Measurements from ENCODE around the gene ABCB1.

DNA sequence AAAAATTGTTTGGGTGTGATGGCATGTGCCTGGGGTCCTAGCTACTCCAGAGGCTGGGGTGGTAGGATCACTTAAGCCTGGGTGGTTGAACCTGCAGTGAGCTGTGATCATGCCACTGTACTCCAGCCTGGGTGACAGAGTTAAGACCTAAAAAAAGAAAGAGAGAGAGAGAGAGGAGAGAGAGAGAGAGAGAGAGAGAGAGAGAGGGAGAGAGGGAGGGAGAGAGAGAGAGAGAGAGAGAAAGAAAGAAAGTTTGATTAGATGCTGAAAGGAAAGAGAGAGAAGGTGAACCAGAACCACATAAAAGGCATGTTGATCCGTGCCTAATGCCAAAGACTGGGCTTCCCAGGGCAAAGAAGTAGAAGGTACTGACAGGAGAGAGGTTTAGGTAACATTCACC lies 11.1 kb downstream of the ABCB1 start:
- TF ChIP-seq, protein P1, sequence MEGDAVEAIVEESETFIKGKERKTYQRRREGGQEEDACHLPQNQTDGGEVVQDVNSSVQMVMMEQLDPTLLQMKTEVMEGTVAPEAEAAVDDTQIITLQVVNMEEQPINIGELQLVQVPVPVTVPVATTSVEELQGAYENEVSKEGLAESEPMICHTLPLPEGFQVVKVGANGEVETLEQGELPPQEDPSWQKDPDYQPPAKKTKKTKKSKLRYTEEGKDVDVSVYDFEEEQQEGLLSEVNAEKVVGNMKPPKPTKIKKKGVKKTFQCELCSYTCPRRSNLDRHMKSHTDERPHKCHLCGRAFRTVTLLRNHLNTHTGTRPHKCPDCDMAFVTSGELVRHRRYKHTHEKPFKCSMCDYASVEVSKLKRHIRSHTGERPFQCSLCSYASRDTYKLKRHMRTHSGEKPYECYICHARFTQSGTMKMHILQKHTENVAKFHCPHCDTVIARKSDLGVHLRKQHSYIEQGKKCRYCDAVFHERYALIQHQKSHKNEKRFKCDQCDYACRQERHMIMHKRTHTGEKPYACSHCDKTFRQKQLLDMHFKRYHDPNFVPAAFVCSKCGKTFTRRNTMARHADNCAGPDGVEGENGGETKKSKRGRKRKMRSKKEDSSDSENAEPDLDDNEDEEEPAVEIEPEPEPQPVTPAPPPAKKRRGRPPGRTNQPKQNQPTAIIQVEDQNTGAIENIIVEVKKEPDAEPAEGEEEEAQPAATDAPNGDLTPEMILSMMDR (IDR thresholded peaks at IDR 0.05): no peak
- TF ChIP-seq POLR2AphosphoS5 (IDR thresholded peaks at IDR 0.05): no peak
